NCI-H1436 (cell line): ENCODE measurements around the gene MEF2A.
"Not testable (repeated sequence)": the region's sequence is repeated elsewhere in the genome, so short reads cannot be mapped to it uniquely, and the experiment has no call there.

Source experiments
- DNase-seq: peaks from one replicate; lab custom pipeline; 2025; lab: John Stamatoyannopoulos, UW

The MEF2A gene

DNA sequence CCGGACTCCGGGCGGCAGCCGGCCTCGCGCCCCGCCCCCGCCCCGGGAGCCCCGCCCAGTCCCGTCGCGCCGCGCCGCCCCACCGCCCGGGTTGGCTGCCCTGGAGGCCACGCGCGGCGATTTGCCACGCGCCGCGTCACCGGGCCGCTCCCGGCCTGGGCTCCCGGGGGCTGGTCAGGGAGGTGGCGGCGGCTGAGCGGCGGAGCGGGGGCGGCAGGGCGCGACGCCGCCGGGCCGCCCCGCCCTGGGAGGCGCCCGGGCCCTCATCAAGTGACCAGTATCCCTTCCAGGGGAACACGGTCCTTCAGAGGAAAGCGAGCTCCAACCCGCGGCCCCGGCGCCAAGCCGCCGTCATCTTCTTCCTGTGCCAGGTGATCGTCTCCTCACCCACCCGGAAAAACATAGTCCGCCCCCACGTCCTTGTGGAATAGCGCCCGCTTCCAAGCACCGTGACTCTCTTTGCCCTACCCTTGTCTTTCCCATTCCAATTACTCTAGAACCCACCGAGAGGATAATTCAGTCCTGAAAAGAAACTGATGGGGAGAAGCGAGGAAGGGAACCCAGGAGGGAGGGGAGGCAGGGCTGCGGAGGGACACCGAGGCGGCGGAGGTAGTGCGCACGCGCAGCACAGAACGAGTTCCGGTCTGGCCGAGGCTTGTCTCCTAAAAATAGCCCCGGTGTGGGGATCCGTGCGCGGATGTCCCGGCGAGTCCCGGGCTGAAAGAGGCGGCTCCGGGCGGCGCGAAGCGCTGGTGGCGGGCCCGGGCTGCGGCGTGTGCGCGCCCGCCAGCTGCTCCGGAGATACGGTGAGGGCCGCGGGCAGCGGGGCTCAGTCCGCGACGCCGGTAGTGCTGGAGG is at the start of gene MEF2A:
MEF2A (plus strand) TSS at position 686 of the 858 bp plus-strand sequence. CDS start 67,136 bp downstream, outside the sequence.
- peak; percentile 75 for DNase-seq

DNA sequence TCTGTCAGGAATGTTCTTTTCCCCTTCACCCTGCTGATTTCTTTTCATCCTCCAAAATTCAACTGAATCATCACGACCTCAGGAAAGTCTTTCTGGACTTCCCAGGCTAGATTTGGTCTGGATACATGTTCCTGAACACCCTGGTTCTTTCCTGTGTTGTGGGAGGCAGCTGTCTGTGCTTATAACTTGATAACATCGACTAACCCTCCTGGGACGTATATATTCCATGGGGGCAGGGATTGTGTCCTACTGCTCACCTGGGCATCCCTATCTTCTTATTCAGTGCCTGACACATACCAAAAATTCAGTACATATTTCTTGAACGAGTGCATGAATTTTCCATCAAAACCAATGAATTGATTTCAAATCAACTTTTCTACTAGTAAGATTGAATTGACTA is 47.6 kb upstream of the MEF2A start:
- DNase-seq: no peak

DNA sequence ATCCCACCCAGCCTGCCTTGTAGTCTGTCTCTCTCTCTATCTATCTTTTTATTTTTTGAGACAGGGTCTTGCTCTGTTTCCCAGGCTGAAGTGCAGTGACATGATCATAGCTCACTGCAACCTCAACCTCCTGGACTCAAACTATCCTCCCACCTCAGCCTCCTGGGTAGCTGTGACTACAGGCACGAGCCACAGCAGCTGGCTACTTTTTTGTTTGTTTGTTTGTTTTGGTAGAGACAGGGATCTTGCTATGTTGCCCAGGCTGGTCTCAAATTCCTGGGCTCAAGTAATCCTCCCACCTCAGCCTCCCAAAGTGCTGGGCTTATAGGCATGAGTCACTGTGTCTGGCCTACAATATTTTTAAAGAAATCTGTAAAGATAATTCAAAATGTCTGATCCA is 46.4 kb upstream of the MEF2A start:
- not testable (repeated sequence) for DNase-seq

DNA sequence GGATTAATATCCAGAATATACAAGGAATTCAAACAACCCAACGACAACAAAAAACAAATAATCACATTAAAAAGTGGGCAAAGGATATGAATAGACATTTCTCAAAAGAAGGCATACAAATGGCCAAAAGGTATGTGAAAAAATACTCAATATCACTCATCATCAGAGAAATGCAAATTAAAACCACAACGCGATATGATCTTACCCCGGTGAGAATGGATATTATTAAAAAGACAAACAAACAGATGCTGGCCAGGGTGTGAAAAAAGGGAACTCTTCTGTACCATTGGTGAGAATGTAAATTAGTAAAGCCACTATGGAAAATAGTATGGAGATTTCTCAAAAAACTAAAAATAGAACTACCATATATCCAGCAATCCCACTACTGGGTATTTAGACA is 43.5 kb upstream of the MEF2A start:
- DNase-seq: no peak

DNA sequence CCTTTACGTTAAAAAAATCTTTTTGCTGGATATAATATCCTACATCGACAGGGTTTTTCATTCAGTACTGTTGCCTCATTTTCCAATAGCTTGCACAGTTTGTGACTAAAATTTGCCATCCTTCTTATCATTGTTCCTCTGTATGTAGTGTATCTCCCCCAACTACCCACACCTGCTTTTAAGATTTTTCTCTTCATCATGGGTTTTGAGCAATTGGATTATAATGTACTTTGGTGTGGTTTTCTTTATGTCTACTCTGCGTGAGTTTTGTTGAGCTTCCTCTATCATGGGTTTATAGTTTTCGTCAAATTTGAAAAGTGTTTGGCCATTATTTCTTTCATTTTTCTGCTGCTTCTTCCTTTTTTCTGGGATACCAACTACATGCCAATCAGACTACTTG is 39.6 kb upstream of the MEF2A start:
- DNase-seq: no peak

- no peak for DNase-seq
Measured at GRCh38 chr15:99526671-99527070, 39.1 kb upstream of the MEF2A start.

- DNase-seq: no peak
Measured at GRCh38 chr15:99536422-99537040, 29.3 kb upstream of the MEF2A start.

GRCh38 chr15:99537344-99537743 is 28.4 kb upstream of the MEF2A start:
- no peak for DNase-seq

DNA sequence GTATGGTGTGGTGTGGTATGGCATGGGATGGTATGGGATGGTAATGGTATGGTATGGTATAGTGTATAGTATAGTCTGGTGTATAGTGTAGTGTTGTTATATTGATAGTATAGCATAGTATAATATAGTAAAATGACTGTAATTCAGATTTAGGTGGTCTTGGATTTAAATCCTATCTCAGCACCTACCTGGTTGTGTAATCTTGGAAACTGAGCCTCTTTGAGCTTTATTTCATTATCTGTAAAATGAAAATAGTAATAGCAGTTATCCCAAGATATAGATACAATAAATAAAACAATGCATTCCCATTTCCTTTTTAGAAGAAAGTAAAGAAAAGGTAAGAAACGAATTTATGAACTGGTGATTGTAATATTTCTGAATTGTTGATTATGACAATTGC is 27.5 kb upstream of the MEF2A start:
- no peak for DNase-seq

DNA sequence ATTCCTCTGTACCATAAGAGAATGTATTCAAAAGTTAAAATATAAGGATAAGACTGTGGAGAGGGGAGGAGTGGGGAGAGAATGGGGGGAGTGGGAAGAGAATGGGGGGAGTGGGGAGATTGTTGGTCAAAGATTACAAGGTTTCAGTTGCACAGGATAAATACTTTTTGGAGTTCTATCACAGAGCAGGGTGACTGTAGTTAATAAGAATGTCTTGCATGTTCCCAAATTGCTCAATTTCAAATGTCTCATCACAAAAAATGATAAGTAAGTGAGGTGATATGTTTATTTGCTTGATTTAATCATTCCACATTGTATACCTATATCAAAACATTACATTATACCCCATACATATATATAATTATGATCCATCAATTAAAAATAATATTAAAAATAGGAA is 23.0 kb upstream of the MEF2A start:
- no peak for DNase-seq

DNA sequence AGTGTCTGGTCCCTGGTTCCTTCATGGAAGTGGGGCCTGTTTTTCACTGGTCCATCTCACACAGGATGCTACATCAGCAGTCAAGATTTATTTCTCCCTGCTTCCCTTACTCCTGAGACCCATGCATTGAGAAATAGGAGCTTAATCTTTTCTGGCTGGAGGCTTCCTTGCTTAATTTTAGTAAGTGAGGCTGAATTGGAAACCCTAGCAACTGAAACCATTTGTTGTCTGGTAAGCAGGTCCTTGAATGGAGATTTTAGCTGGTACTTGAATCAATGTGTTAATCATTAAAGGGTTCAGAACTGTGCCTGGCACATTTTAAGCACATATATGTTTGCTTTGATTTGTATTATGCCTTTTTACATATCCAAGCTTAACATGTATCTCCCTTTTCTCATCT is 20.2 kb upstream of the MEF2A start:
- no peak for DNase-seq

DNA sequence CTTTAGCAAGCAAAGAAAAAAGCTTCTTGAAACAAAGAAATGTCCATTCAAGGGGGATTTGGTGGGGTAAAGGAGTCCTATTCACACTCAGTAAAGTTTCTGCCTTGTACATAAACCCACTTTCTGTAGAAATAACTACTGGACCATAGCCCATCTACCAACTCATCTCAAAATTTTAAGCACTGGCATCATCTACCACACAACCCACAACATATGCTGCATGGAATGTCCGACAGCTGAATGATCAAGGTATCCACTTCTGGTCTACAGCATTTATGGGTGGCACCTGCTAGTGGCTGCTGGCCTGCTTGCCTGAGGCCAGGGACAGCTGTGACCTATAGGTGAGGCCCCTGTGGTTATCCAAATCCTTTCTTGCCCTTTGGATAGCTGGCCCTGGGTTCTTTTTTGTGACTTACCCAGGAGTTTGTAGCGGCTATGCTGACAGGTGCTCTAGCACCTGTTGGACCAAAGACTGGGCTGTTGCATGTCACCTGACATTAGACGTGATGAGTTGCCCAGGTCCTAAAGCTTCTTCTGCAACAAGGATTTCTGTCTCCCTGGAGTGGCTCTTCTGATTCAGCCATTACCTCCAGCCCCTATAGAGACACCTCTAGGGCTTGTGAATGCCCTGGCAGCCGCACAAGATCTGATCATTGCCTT is 19.2 kb upstream of the MEF2A start:
- DNase-seq: no peak

DNA sequence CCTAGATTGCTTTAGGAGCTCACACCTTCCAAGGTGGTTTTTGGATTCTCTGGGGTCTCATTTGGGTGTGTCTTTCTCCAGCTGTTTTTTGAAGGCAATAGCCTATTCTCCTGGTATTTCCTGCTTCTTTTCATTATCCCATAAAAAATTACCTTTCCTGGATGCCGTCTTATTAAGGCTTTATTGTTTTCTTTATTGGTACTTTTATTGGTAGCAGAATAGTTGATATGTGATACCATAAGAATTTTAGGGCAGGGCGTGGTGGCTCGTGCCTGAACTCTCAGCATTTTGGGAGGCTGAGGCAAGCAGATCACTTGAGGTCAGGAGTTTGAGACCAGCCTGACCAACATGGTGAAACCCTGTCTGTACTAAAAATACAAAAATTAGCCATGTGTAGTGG is 18.3 kb upstream of the MEF2A start:
- DNase-seq: no peak

- no peak for DNase-seq
Measured at GRCh38 chr15:99550077-99550476, 15.7 kb upstream of the MEF2A start.

GRCh38 chr15:99552111-99552510 is 13.7 kb upstream of the MEF2A start:
- no peak for DNase-seq

- DNase-seq: no peak
Measured at GRCh38 chr15:99554880-99555488, 10.8 kb upstream of the MEF2A start.

DNA sequence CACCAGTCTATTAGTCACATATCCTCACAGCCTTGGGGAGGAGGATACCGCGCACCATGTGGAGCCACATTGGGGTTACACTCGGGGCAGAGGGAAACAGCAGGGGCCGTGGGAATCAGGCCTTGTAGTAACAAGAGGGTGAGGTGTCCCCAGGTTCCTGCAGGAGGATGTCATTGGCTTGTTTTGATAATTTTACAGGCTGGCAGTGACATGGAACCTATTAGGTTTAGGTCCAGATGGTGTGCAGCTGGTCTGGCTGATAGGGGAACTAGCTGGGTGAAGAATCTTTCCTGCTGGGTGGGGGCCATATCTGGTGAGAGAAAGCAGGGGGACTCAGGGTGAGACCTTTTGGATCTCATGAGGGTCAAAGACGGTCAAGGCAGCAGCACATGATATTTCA is 9.8 kb upstream of the MEF2A start:
- no peak for DNase-seq

- DNase-seq: no peak
Measured at GRCh38 chr15:99556578-99556977, 9.2 kb upstream of the MEF2A start.

DNA sequence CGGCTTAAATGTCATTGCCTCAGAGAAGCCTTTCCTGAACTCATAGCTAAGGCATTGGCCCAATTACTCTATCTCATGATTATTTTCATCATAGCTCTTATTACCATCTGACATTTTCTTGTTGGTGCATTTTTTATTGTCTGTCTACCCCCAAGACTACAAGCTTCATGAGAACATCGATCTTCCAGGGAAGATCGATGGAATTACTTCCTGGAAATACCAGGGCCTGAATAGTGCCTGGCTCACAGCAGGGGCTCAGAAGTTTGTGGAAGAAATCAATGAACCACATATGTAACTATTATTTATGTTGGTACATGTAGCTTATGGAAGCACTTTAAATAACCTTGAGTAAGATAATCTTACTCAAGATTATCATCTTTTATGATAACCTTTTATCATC is 7.7 kb upstream of the MEF2A start:
- no peak for DNase-seq

- DNase-seq: no peak
Measured at GRCh38 chr15:99558571-99558970, 7.2 kb upstream of the MEF2A start.

GRCh38 chr15:99561476-99562230 is 4.1 kb upstream of the MEF2A start:
- no peak for DNase-seq

DNA sequence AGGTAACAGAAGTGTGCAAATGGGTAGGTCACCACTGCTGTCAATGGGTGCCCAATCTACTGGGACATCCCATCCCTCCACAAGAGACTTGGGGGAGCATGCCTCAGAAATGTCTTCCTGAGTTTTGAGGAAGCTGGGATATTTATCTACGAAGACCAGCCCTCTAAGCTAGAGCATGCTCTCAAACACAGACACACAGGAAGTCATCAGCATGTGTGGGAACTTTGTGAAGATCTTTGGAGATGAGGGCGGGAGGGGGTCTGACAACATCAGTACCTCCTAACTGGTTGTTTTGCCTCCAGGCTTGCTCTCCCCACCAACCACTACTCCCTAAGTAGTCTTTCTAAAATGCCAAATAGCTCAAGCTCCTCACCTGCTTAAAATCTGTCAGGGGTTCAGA is 3.5 kb upstream of the MEF2A start:
- no peak for DNase-seq
